Measurements from ENCODE around the gene VPS25.

Gene VPS25

GRCh38 chr17:42772945-42773289 lies 332 bp upstream of the VPS25 start:
- peak overlapping the region; percentile 95 for H3K4me3 ChIP-seq (replicated peaks; ENCODE audit: low read depth, low read length)
- no peak for DNase-seq (ENCODE audit: low read depth)
- TF ChIP-seq CTCF (IDR thresholded peaks at IDR 0.05; ENCODE audit: low read length, missing control alignments) = no peak

GRCh38 chr17:42774066-42774745 lies 957 bp downstream of the VPS25 start:
- H3K4me3 ChIP-seq (replicated peaks; ENCODE audit: low read depth, low read length) = peak overlapping the region; percentile 95
- TF ChIP-seq CTCF (IDR thresholded peaks at IDR 0.05; ENCODE audit: low read length, missing control alignments) = no peak
- peak; percentile 53 for DNase-seq (ENCODE audit: low read depth)

DNA sequence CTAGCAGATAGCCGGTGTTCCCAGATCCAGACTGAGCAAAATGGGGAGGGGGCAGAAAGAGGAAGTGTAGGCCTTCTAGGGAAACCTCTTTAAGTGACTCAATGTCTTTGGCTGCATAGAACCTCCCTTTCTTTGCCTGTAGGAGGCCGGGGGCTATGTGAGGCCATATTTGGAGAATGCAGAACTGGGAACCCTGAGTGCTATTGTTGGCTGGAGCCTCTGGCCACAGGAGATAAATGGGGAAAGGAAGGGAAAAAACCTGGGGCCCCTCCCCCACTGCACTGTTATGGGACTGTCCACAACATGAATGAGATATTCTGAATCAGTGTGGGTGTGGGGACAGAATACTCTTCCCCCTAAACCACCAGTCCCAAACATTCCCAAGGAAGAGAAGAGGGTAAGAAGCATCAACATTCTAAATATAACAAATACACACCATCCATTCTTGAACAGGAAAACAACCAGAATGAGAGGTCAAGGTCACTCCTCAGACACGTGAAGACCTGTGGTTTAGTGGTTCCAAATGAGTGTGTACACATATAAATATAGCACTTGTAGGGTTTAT lies 2.4 kb downstream of the VPS25 start:
- peak; percentile 74 for DNase-seq (ENCODE audit: low read depth)
- no peak for TF ChIP-seq CTCF (IDR thresholded peaks at IDR 0.05; ENCODE audit: low read length, missing control alignments)
- H3K4me3 ChIP-seq (replicated peaks; ENCODE audit: low read depth, low read length) = no peak overlapping the region

- no peak overlapping the region for H3K4me3 ChIP-seq (replicated peaks; ENCODE audit: low read depth, low read length)
- DNase-seq (ENCODE audit: low read depth) = no peak
- no peak for TF ChIP-seq CTCF (IDR thresholded peaks at IDR 0.05; ENCODE audit: low read length, missing control alignments)
These were observed 5.3 kb downstream of the VPS25 start for GRCh38 chr17:42778570-42778969.

DNA sequence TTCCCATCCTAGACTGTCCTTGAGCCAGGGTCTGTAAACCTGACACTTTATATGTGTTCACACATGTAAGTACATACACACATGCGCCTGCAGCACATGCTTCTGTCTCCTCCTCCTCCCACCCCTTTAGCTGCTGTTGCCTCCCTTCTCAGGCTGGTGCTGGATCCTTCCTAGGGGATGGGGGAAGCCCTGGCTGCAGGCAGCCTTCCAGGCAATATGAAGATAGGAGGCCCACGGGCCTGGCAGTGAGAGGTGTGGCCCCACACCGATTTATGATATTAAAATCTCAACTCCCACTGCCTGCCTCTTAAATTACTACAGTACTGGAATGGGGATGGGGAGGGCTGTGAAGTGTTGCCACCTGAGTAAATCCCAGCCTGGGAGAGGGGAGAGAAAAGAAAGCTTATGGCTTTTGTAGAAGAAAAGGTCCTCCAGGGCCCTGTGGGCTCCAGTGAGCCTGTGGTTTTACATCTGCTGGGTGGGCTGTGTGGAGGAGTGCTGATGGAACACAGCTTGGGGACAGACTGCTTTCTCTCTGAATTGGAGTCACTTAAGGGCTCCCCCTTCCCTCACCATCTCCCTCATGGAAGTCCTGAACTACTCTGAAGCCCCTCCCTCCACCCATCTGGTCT lies 6.2 kb downstream of the VPS25 start:
- TF ChIP-seq CTCF (IDR thresholded peaks at IDR 0.05; ENCODE audit: low read length, missing control alignments) = no peak
- H3K4me3 ChIP-seq (replicated peaks; ENCODE audit: low read depth, low read length) = no peak overlapping the region
- DNase-seq (ENCODE audit: low read depth) = no peak

DNA sequence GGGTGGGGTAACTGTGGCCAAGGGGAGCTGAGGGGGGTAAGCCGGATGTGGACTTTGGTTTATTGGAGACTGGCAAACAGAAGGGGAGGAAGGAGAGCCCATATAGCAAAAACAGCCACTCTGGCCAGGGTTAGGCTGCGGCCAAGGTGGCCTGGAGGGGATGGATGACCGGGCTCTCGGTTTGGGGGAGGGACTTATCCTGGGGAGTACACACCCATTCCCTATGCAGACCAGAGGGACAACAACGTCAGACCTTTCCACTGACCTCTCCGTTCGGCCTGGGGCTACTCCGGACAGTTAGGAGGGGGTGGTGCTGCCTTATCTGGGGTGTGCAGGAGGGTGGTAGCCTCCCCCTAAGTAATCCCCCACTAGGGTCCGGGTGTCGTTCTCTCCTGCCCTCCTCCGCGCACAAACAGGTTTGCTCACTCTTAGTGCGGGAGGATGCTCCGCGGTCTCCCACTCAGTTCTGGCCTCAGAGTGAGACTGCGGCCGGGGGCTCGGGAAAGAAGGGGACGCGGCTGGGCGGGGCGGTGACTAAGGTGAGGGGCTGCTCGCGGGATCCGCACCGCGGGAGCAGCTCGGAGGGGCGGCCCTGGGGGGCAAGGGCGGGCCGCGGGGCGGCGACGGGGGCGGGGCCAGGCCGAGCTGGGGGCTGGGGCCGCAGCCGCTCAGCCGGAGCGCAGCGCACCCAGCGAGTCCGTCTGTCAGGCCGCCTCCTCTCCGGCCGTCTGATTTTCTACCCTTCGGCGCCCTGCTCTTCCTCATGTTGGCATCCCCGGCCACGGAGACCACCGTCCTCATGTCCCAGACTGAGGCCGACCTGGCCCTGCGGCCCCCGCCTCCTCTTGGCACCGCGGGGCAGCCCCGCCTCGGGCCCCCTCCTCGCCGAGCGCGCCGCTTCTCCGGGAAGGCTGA lies 6.9 kb downstream of the VPS25 start, which contains the start of gene WNK4:
Gene WNK4, plus strand, starts transcription at position 675 of the 915 bp plus-strand sequence. Its CDS starts 89 bp downstream, at position 764.
- peak; percentile 48 for DNase-seq (ENCODE audit: low read depth)
- peak within 1 kb of the TSS; percentile 70 for H3K4me3 ChIP-seq (replicated peaks; ENCODE audit: low read depth, low read length)
- TF ChIP-seq CTCF (IDR thresholded peaks at IDR 0.05; ENCODE audit: low read length, missing control alignments) = no peak

All from fibroblast of pulmonary artery (primary cell).